GM18499 (cell line): ENCODE measurements around the gene CEP95.
"Not testable (repeated sequence)": the region's sequence is repeated elsewhere in the genome, so short reads cannot be mapped to it uniquely, and the experiment has no call there.

Source experiments
- ATAC-seq: cut with Tn5 transposase; IDR thresholded peaks from one replicate; pipeline ENCODE4 v1.9.1; 2021; ENCODE audit warnings: moderate number of reproducible peaks; ENCODE audit not compliant: insufficient read depth, unreplicated experiment

The CEP95 gene, protein sequence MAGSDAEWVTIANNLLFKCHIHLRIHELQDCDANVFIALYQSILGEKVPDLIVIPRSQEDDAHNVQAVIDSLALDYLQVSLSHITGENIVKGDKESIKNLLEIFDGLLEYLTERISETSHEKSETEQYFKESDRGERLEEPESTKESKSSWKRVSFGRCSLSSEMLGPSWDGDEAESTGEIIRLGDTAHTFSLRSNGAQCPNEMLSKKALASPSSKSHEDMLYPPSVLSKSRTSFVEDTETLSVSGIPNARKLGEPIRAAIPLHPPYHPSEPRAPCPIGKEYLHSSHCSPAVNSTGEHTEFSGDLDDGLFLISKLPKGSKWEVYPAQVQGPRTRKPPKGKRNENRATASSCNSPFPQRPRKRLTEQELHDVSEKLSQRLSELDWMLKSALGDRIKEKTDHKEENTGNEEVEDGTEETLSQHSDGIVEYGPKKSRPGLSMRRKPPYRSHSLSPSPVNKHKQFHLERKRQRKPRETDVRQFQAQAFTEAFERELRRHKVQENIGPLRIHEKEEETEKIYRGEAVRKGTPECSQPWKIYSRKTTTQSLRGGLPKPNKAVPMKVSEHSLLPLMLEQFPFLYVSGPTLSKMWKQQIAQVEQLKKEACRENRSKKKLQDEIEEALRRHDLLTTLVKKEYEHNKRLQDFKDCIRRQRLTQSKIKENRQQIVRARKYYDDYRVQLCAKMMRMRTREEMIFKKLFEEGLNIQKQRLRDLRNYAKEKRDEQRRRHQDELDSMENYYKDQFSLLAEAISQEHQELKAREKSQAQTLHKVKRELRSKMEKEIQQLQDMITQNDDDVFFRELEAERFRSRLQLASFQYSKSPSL

DNA sequence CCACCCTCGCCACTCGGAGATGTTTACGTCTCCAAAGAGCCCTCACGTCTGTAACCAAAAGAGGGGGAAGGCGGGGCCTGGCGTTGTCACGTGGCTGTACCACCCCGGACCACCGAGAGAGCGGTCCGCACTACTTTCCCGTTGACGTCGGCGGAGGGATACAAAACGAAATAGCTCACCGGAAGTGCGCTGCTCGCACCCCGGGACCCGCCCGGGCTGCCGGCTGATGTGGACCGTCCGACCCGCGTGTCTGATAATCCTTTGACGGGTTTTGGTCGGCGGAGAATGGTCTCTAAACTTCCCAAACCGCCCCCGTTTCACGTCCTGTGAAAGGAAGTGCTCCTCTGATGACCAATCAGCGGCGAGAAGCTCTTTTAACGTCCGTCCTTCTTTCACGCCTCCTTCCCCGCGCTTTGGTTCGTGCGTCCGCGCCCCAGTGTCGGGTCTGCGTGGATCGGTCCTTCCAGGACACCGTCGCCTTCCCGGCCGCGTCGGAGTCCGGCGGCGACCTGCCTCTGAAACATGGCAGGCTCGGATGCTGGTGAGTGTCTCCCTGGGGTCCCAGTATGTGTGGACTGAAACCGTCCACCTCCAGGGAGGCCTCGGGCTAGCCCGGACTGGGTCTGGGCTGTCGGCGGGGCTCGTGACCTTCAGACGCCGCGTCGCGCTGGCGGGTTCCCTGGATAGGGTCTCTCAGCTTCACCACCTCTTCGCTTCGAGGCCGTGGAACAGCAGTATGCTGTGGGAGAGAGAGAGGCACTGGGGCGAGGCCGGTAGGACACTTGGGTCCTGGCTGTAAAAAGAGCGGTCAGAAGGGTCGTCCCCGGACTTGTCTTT, at the start of gene CEP95:
Gene CEP95 (plus strand): TSS at position 402 of the 837 bp plus-strand sequence. CDS start 121 bp downstream, at position 523.
- ATAC-seq: peak; percentile 36

- ATAC-seq: no peak
Measured at GRCh38 chr17:64457156-64457555, 49.6 kb upstream of the CEP95 start.

DNA sequence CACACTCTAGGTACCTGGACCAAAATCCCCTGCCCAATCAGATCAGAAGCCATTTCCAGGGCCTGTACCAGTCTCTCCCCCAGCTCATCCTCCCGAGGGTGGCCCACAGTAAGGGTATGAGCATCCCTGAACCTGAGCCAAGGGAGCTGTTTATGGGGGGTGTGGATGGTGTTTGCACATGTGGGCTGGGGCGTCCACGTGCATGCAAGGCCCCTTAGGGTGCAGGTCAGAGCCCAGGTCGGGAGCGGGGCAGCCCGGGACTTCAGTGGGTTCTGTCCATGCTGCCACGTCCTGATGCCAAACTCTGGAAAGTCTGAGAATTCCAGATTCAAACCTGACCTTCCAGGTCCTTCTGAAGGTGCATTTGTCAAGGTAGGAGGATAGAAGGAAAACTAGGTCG, 48.0 kb upstream of the CEP95 start:
- no peak for ATAC-seq

DNA sequence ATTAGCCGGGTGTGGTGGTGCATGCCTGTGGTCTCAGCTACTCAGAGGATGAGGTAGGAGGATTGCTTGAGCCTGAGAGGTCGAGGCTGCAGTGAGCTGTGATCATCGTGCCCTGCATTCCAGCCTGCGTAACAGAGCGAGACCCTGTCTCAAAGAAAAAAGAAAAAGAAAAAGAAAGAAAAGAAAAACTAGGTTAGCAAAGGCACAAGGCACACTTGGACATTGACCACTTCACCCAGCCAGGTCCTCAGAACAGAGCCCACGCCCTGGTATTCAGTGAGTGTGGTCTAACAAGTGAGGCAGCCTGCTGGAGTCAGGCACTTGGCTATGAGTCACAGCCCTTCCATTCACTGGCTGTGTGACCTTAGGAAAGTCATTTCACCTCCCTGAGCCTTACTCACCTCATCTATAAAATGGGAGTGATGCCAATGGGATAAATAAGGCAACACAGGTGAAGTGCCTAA, 47.5 kb upstream of the CEP95 start:
- no peak for ATAC-seq

DNA sequence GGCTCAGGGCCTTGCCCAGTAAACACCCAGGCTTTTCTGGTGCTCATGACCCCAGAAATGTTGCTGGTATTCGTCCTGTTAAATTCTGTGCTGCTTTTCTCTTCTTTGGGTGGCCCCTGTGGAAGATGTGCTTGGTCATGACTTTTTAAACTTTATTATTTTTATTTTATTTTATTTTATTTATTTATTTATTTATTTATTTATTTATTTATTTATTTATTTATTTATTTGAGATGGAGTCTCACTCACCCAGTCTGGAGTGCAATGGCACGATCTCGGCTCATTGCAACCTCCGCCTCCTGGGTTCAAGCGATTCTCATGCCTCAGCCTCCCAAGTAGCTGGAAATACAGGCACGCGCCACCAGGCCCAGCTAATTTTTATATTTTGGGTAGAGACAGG, 47.0 kb upstream of the CEP95 start:
- not testable (repeated sequence) for ATAC-seq

- ATAC-seq: no peak
Measured at GRCh38 chr17:64460955-64461354, 45.8 kb upstream of the CEP95 start.

DNA sequence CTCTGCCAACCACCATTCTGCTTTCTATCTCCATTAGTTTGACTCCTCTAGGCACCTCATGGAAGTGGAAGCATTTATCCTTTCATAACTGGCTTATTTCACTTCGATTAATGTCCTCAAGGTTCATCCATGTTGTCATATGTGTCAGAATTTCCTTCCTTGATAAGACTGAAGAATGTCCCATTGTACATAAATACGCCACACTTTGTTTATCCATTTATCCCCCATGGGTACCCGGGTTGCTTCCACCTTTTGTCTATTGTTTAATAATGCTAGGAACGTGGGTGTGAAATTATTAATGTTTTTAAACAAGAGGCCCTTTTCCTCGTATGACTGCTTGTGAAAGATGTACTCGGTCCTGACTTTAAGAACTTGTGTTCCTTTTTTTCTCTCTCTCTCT, 45.0 kb upstream of the CEP95 start:
- ATAC-seq: no peak

- ATAC-seq: no peak
Measured at GRCh38 chr17:64466019-64466735, 40.6 kb upstream of the CEP95 start.

DNA sequence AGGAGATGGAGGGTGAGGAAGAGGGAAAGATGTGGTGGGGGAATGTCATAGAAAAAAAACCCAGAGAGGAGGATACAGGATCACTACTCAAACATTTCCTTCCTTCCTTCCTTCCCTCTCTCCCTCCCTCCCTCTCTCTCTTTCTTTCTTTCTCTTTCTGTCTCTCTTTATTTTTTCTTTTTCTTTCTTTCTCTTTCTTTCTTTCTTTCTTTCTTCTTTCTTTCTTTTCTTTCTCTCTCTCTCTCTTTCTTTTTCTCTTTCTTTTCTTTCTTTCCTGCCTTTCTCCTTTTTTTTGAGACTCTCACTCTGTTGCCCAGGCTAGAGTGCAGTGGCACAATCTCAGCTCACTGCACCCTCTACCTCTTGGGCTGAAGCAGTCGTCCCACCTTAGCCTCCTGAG, 39.9 kb upstream of the CEP95 start:
- not testable (repeated sequence) for ATAC-seq

GRCh38 chr17:64470625-64471024, 36.2 kb upstream of the CEP95 start:
- ATAC-seq: no peak

GRCh38 chr17:64471440-64471839, 35.3 kb upstream of the CEP95 start:
- no peak for ATAC-seq

GRCh38 chr17:64472564-64472963, 34.2 kb upstream of the CEP95 start:
- ATAC-seq: no peak

DNA sequence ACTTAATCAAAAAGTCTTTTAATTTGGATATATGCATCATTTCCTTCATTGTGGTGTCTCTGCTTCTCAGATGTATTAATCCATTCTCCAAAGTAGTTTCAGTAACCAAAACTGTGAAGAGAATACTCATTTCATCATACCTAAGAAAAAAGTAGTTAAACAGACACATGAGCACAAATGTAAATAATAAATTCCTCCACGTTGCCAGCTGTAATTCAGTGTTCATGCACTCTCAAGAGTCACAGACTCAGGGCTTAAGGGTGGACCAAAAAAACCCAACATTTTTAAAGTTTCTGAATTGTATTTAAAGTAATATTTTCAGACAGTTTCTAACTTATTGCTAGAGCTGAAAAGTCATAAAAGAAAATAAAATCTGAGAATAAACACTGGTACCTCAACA, 28.9 kb upstream of the CEP95 start:
- ATAC-seq: no peak

GRCh38 chr17:64480951-64481350, 25.8 kb upstream of the CEP95 start:
- ATAC-seq: no peak

DNA sequence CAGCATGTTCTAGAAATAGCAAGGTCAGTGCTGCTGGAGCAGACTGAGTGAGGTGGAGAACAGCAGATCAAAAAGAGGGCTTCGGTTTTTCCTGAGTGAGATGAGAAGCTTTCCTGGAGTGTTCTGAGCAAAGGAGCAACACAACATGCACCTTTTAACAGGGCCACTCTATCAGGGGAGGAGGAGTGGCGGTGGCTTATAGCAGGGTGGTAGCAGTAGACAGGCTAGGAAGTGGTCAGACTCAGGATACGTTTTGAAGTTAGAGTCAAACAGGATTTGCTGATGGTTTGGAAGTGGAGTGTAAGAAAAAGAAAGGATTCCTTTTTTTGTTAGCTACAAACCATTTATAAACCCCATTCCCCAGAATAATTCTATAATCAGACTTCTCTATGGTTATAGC, 22.4 kb upstream of the CEP95 start:
- no peak for ATAC-seq

- ATAC-seq: no peak
Measured at GRCh38 chr17:64488301-64488700, 18.5 kb upstream of the CEP95 start.

GRCh38 chr17:64491034-64491860, 15.5 kb upstream of the CEP95 start:
- ATAC-seq: no peak

DNA sequence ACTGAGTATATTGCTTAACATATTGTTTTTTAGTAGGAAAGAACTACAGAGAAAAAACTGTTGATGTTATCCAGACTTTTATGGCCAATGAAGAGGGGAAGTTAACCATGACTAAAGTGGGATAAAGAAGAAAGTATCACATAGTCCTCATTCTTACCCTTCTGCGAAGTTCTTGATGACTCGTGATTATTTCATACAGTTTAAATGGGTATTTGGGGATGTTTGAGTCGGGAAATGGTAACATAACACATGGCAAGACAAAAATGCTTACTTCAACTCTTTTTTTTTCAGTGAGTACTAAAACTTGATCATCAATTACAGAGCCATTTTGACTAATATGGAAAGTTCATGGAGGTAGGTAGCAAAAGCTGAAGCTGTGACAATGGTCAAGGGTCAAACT, 14.8 kb upstream of the CEP95 start:
- ATAC-seq: no peak

GRCh38 chr17:64492481-64493109, 14.2 kb upstream of the CEP95 start:
- no peak for ATAC-seq
